HTR-8/SVneo (cell line): ENCODE data around the gene TPGS1.

Experiments
- DNase-seq: peaks from one replicate; pipeline ENCODE4 v3.0.0; 2011; ENCODE audit warnings: low spot score, mixed read lengths; ENCODE audit not compliant: insufficient read length
- FAIRE-seq: peaks from 2 replicates; lab custom pipeline; 2011; peaks lifted over from hg19 to GRCh38; lab: Jason Lieb, UNC

Gene TPGS1

DNA sequence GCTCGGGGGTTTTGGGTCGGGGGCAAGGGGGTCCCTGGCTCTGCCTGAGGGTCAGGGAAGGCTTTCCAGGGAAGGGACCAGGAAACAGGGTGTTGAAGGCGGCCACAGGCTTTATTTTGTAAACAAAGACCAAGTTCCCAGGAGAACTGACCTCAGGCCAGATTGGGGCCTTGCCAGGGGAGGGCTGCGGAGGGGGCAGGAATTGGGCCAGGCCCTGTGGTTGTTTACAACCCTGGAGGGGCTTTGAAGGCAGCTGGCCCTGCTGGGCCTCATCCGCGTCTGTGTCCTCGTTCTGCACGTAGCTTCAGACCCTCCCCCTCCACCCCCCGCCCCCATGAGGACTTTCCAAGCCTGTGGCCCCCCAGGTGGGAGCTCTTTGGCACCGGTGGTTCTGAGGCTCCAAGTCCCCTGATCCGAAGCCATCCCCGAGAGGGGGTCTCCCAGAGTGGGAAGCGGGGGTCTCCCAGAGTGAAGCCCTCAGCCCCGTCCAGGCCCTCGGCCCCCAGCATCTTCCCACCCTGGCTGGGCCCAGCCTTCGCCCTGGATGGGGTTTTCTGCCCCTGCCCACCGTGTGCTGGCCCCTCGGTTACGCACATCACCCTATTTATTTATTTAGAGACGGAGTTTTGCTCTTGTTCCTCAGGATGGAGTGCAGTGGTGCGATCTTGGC is 51.6 kb downstream of the TPGS1 start:
- FAIRE-seq (no peak), DNase-seq (no peak)

DNA sequence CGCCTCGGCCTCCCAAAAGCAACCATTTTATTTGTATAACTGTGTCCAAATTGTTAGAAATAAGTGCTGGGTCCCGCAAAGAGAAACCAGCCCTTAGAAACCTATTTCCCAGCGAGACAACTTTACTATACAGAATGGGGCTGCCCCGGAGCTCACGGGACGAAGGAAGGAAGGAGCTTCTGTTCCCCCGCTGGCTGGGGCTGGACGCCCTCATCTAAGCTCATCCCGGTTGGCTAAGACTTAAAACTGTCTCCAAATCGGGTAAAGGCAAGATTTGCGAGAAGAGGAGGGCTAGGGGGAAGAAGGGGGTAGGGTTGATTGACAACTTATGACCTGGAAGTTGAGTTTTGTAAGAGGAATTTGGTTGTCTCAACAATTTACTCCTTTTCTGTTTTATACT is 52.8 kb downstream of the TPGS1 start:
- DNase-seq = no peak
- no peak for FAIRE-seq

DNA sequence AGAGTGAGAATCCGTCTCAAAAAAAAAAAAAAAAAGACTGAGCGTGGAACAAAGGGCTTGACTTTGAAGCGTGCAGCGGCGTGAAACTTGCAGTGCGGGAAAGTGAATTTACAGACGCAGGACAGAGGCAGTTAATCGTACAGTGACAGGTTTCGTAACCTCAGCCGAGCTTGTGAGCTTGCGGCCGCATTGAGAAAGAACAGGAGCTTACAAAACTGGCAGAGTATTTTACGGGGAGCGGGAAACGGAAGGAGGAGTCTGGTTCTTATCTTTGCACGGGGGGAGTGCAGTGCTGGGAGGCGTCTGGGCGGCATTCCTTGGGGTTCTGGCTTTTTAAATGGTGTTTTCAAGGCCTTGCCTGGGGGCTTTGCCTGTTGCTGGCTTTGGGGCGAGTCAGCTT is 59.1 kb downstream of the TPGS1 start:
- FAIRE-seq (no peak), DNase-seq (no peak)

GRCh38 chr19:566844-567243 is 59.5 kb downstream of the TPGS1 start:
- no peak for FAIRE-seq
- DNase-seq = no peak

DNA sequence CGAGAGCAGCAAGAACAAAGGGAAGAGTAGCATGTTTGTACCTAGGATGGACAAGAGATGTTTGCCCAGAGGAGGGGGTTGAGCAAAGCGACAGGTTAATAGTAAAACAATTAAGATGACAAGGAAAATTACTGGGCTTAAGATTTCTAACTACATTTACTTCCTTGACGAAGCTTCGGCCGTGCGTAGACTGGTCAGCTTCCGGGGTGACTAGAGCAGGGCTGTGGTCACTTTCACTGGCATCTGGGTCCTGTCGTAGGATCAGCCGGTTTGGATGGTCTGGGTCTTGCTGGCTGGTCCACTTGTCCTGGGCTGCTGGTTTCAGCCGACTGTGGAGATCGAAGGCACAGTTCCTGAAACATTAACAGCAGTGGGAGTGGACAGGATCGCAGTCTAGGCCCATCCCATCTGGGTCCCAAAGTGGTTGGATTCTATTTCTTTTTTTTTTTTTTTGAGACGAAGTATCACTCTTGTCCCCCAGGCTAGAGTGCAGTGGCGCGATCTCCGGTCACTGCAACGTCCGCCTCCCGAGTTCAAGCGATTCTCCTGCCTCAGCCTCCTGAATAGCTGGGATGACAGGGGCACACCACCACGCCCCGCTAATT is 60.1 kb downstream of the TPGS1 start:
- DNase-seq (no peak), FAIRE-seq (no peak)
